B cell (primary cell): ENCODE results near the gene AGTRAP. TPM values are rescaled to one million over a fixed set of nuclear protein-coding genes. Genes with fewer than 3 reads are reported as not detected.

Source experiments
- ATAC-seq: fragments of 200-7000 bp; cut with Tn5 transposase; one replicate; pipeline ENCODE4 v1.10.0; 2021; ENCODE audit warnings: low read depth, mild to moderate bottlenecking, moderate number of reproducible peaks, moderate library complexity
- CTCF ChIA-PET: fragments of 350-600 bp; sonication (Branson Sonifier 250); formaldehyde crosslinking; loops from one replicate; lab custom pipeline; 2021; ENCODE audit warnings: antibody characterized with exemption, inconsistent platforms; lab: Charles Lee
- POLR2A ChIA-PET: fragments of 350-600 bp; sonication (Branson Sonifier 250); formaldehyde crosslinking; loops from one replicate; lab custom pipeline; 2021; ENCODE audit warnings: antibody characterized with exemption; lab: Charles Lee
- DNase-seq: peaks from one replicate; pipeline ENCODE4 v3.0.0; 2013
- H2AFZ ChIP-seq: 2 replicates; pipeline ENCODE4 v1.6.1; 2012; ENCODE audit warnings: mild to moderate bottlenecking, low read depth, low read length; ENCODE audit not compliant: insufficient read depth, poor library complexity, severe bottlenecking
- H3K27ac ChIP-seq, 2 donors: 1 replicate in 1 of 2; 2 replicates in 1 of 2; pipeline ENCODE4 v1.5.1; 2012 to 2013; ENCODE audit warnings: low read length in 2 of 2, mild to moderate bottlenecking in 2 of 2, moderate library complexity in 1 of 2
- H3K27me3 ChIP-seq, 4 experiments: fragments of 200-600 bp in 1 of 4; sonication (generic) in 1 of 4; replicated peaks in 1 of 4; 1 replicate in 2 of 4; 2 replicates in 2 of 4; pipeline versions ENCODE4 v1.6.1 to v1.7.0; 2013 to 2016; ENCODE audit warnings: low read length in 3 of 4, mild to moderate bottlenecking in 2 of 4, mixed read lengths in 1 of 4, moderate library complexity in 1 of 4; ENCODE audit not compliant: insufficient read depth in 4 of 4, control insufficient read depth in 3 of 4; ENCODE audit errors: control extremely low read depth in 1 of 4
- H3K36me3 ChIP-seq, 2 experiments: replicated peaks in 1 of 2; 1 replicate in 1 of 2; 2 replicates in 1 of 2; pipeline versions ENCODE4 v1.6.1 to v1.7.1; 2013; ENCODE audit warnings: low read length in 1 of 2; ENCODE audit not compliant: insufficient read depth in 2 of 2, control insufficient read depth in 1 of 2; ENCODE audit errors: control extremely low read depth in 1 of 2, extremely low read depth in 1 of 2
- H3K4me1 ChIP-seq, 2 donors: fragments of 200-600 bp in 1 of 2; sonication (generic) in 1 of 2; 1 replicate in 1 of 2; 2 replicates in 1 of 2; pipeline versions ENCODE4 v1.5.1 to v1.6.1; 2013 to 2017; ENCODE audit warnings: low read length in 2 of 2; ENCODE audit not compliant: control insufficient read depth in 2 of 2, insufficient read depth in 2 of 2
- H3K4me2 ChIP-seq: replicated peaks from 2 replicates; pipeline ENCODE3; 2012; ENCODE audit warnings: mild to moderate bottlenecking, low read depth, low read length; ENCODE audit not compliant: poor library complexity, severe bottlenecking
- H3K4me3 ChIP-seq, 5 experiments: fragments of 200-600 bp in 1 of 5; sonication (generic) in 1 of 5; 1 replicate in 3 of 5; 2 replicates in 2 of 5; pipeline versions ENCODE4 v1.5.1 to v1.7.0; 2011 to 2016; ENCODE audit warnings: low read length in 4 of 5, mild to moderate bottlenecking in 4 of 5, low read depth in 2 of 5, control low read depth in 1 of 5, moderate library complexity in 1 of 5; ENCODE audit not compliant: insufficient read depth in 1 of 5; ENCODE audit errors: control extremely low read depth in 1 of 5, extremely low read depth in 1 of 5
- H3K79me2 ChIP-seq: fragments of 200-600 bp; sonication (generic); one replicate; pipeline ENCODE4 v1.6.0; 2016; ENCODE audit warnings: low read length; ENCODE audit not compliant: control insufficient read depth, insufficient read depth
- H3K9ac ChIP-seq: fragments of 200-600 bp; sonication (generic); 2 replicates; pipeline ENCODE4 v1.6.1; 2017; ENCODE audit warnings: mild to moderate bottlenecking, low read length, moderate library complexity
- H3K9me3 ChIP-seq, 3 donors: one replicate each; pipeline versions ENCODE4 v1.6.1 to v1.7.1; 2013; ENCODE audit warnings: low read length in 2 of 3; ENCODE audit not compliant: control insufficient read depth in 2 of 3, insufficient read depth in 1 of 3; ENCODE audit errors: control extremely low read depth in 1 of 3
- H4K20me1 ChIP-seq: 2 replicates; pipeline ENCODE4 v1.6.0; 2012; ENCODE audit warnings: mild to moderate bottlenecking, low read length; ENCODE audit not compliant: insufficient read depth, control insufficient read depth, poor library complexity, severe bottlenecking
- H3K27ac Mint-ChIP-seq: one replicate; pipeline ENCODE4 v1.8.0; 2021; ENCODE audit warnings: mixed read lengths
- H3K27me3 Mint-ChIP-seq: one replicate; pipeline ENCODE4 v1.8.0; 2021; ENCODE audit warnings: mixed read lengths
- H3K4me1 Mint-ChIP-seq: one replicate; pipeline ENCODE4 v1.8.0; 2021; ENCODE audit warnings: mixed read lengths
- H3K4me3 Mint-ChIP-seq: one replicate; pipeline ENCODE4 v1.8.0; 2021; ENCODE audit warnings: mixed read lengths
- H3K9me3 Mint-ChIP-seq: one replicate; pipeline ENCODE4 v1.8.0; 2022; ENCODE audit warnings: mixed read lengths; ENCODE audit not compliant: insufficient read depth
- CTCF ChIP-seq: fragments of 200-600 bp; IDR thresholded peaks from one replicate; pipeline ENCODE4 v1.8.0; 2022; ENCODE audit warnings: antibody characterized with exemption, mild to moderate bottlenecking
- EZH2 ChIP-seq: IDR thresholded peaks from 2 replicates; pipeline ENCODE4 v1.6.1; 2012; ENCODE audit warnings: borderline replicate concordance, low read depth, mild to moderate bottlenecking, moderate library complexity, low read length; ENCODE audit not compliant: insufficient read depth, poor library complexity, severe bottlenecking
- WGBS: methylation state at CpG from one replicate; pipeline ENCODE4 v1.1.5; 2013; ENCODE audit warnings: missing lambda C conversion rate; ENCODE audit not compliant: insufficient coverage; 5-methylcytosine and 5-hydroxymethylcytosine counted together
- intact Hi-C: fragments of 100-400 bp; cut with micrococcal nuclease; formaldehyde crosslinking; loops from one replicate; pipeline ENCODE4 v1.10.0; 2022
- polyA plus RNA-seq: library from polyadenylated mRNA; depleted of rRNA; stranded (reverse); fragments of >200 nt; gene quantifications from 2 replicates; pipeline ENCODE4 v1.2.3, GENCODE V29; 2012
- total RNA-seq, 2 donors: library from RNA; stranded (reverse); fragments of 120-200 nt in 1 of 2; gene quantifications; 1 replicate in 1 of 2; 2 replicates in 1 of 2; pipeline versions ENCODE4 v1.2.3 to v1.2.4, GENCODE V29; 2013 to 2022

AGTRAP gene
- total and polyA plus RNA-seq, 2 donors (not counting 1 experiment from before 2014, with no cell fraction given), result 18.3 to 44.9 TPM

- Histone ChIP-seq H3K9ac (no peak overlapping the region), H2AFZ (peak overlapping the region; percentile 51), H3K27ac (no peak overlapping the region), H3K9me3 (no peaks in the 10 kb centered on the region), H4K20me1 (peaks cover 13% of the 10 kb centered on the region), H3K4me1 (peaks cover 27 to 34% of the 10 kb centered on the region in 2 donors), H3K4me2 (peak overlapping the region; percentile 48), H3K36me3 (no peaks in the 10 kb centered on the region), H3K79me2 (peaks cover 34% of the 10 kb centered on the region), H3K27me3 (no peaks in the 10 kb centered on the region), H3K4me3 (no peak overlapping the region)
- H3K9me3 Mint-ChIP-seq, result no peaks in the 10 kb centered on the region
- H3K27ac Mint-ChIP-seq, result no peak overlapping the region
- DNase-seq (no peak), ATAC-seq (no peak)
- TF ChIP-seq EZH2 (no peak), CTCF (no peak)
- no peaks in the 10 kb centered on the region for H3K27me3 Mint-ChIP-seq
- peaks cover 39% of the 10 kb centered on the region for H3K4me1 Mint-ChIP-seq
- no peak overlapping the region for H3K4me3 Mint-ChIP-seq
- POLR2A ChIA-PET, result interaction anchor here (0.6 kb wide), 1 partner anchor 519 kb away, joined by 3 read pairs; no protein-coding TSS in a partner anchor
- CTCF ChIA-PET, result interaction anchor here (0.8 to 1.4 kb wide), 2 partner anchors 21 to 71 kb away, joined by 3 to 6 read pairs; no protein-coding TSS in a partner anchor
- WGBS, result 21% methylated on average over 12 of the region's 15 CpGs
- intact Hi-C loops, result no loop called here
These were observed 4.6 kb downstream of the AGTRAP start for GRCh38 chr1:11740258-11741192.

- POLR2A ChIA-PET, result no interaction called here
- H3K4me2 ChIP-seq, result peak overlapping the region; percentile 48
- CTCF ChIA-PET, result no interaction called here
- H3K4me1 ChIP-seq, result peaks cover 25 to 30% of the 10 kb centered on the region in 2 donors
- no peaks in the 10 kb centered on the region for H3K27me3 ChIP-seq
- H3K27me3 Mint-ChIP-seq, result no peaks in the 10 kb centered on the region
- H3K4me3 Mint-ChIP-seq, result no peak overlapping the region
- H3K9ac ChIP-seq, result no peak overlapping the region
- DNase-seq (no peak), ATAC-seq (no peak)
- H3K9me3 Mint-ChIP-seq, result no peaks in the 10 kb centered on the region
- no CpG with 5 or more reads among the region's 4 CpGs for WGBS
- no peak overlapping the region for H2AFZ ChIP-seq
- H3K27ac ChIP-seq, result peak overlapping the region in 1 of 2 donors; percentile 11
- peaks cover 0 to 7% of the 10 kb centered on the region in 2 experiments for H3K36me3 ChIP-seq
- no peaks in the 10 kb centered on the region for H3K9me3 ChIP-seq
- no peak overlapping the region for H3K27ac Mint-ChIP-seq
- H3K79me2 ChIP-seq, result peaks cover 34% of the 10 kb centered on the region
- no peak overlapping the region for H3K4me3 ChIP-seq
- intact Hi-C loops, result no loop called here
- TF ChIP-seq CTCF (no peak), EZH2 (no peak)
- H3K4me1 Mint-ChIP-seq, result peaks cover 35% of the 10 kb centered on the region
- peaks cover 13% of the 10 kb centered on the region for H4K20me1 ChIP-seq
These were observed 5.5 kb downstream of the AGTRAP start for GRCh38 chr1:11741482-11741881.
